ENCODE data around the gene ZNF211.

- TF ChIP-seq, protein P1, sequence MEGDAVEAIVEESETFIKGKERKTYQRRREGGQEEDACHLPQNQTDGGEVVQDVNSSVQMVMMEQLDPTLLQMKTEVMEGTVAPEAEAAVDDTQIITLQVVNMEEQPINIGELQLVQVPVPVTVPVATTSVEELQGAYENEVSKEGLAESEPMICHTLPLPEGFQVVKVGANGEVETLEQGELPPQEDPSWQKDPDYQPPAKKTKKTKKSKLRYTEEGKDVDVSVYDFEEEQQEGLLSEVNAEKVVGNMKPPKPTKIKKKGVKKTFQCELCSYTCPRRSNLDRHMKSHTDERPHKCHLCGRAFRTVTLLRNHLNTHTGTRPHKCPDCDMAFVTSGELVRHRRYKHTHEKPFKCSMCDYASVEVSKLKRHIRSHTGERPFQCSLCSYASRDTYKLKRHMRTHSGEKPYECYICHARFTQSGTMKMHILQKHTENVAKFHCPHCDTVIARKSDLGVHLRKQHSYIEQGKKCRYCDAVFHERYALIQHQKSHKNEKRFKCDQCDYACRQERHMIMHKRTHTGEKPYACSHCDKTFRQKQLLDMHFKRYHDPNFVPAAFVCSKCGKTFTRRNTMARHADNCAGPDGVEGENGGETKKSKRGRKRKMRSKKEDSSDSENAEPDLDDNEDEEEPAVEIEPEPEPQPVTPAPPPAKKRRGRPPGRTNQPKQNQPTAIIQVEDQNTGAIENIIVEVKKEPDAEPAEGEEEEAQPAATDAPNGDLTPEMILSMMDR (IDR thresholded peaks at IDR 0.05; ENCODE audit: insufficient read depth, low read length, poor library complexity, severe bottlenecking): no peak
- no peak for TF ChIP-seq EZH2phosphoT487 (conservative IDR thresholded peaks at IDR 0.05; ENCODE audit: low read length)
These were observed 4.4 kb downstream of the ZNF211 start for GRCh38 chr19:57637379-57637778.
